Thyroid gland (tissue), 4 donors: ENCODE results near the gene WNT9B. TPM values are rescaled to one million over a fixed set of nuclear protein-coding genes. Genes with fewer than 3 reads are reported as not detected.

Experiments
- DNase-seq, 2 donors: peaks; one replicate each; pipeline ENCODE4 v3.0.0-alpha.2; 2019
- H3K27ac ChIP-seq, 3 donors: fragments of 200-600 bp; sonication (generic); 1 replicate in 2 of 3; 2 replicates in 1 of 3; pipeline ENCODE4 v1.5.1; 2016 to 2019; ENCODE audit warnings: mild to moderate bottlenecking in 1 of 3, moderate library complexity in 1 of 3
- H3K27me3 ChIP-seq: fragments of 200-600 bp; sonication (generic); one replicate; pipeline ENCODE4 v1.5.1; 2019
- H3K36me3 ChIP-seq, 2 donors: fragments of 200-600 bp; sonication (generic); one replicate each; pipeline ENCODE4 v1.5.1; 2016 to 2019
- H3K4me1 ChIP-seq, 2 donors: fragments of 200-600 bp; sonication (generic); one replicate each; pipeline ENCODE4 v1.5.1; 2017 to 2019
- H3K4me3 ChIP-seq, 3 donors: fragments of 200-600 bp; sonication (generic); replicated peaks in 1 of 3; 1 replicate in 2 of 3; 2 replicates in 1 of 3; pipeline ENCODE4 v1.5.1; 2016; ENCODE audit warnings: mild to moderate bottlenecking in 1 of 3
- H3K9me3 ChIP-seq: fragments of 200-600 bp; sonication (generic); one replicate; pipeline ENCODE4 v1.5.1; 2017
- CTCF ChIP-seq, 6 experiments: fragments of 200-600 bp in 3 of 6; fragments of 450-650 bp in 3 of 6; sonication (generic) in 3 of 6; IDR thresholded peaks; one replicate each; pipeline ENCODE4 v1.5.1; 2016 to 2019; ENCODE audit warnings: antibody characterized with exemption in 6 of 6, mild to moderate bottlenecking in 2 of 6, inconsistent platforms in 1 of 6, moderate library complexity in 1 of 6
- POLR2A ChIP-seq, 2 donors: fragments of 450-650 bp; IDR thresholded peaks; one replicate each; pipeline ENCODE4 v1.6.1; 2017; ENCODE audit warnings: antibody characterized with exemption in 2 of 2, mild to moderate bottlenecking in 2 of 2, moderate library complexity in 1 of 2
- WGBS, 2 donors: methylation state at CpG; one replicate each; pipeline ENCODE4 v1.1.5; 2017; 5-methylcytosine and 5-hydroxymethylcytosine counted together
- intact Hi-C: fragments of 100-400 bp; cut with DNase I; formaldehyde crosslinking; loops from one replicate; pipeline ENCODE4 v1.15.1; 2023
- total RNA-seq, 4 donors: library from RNA; depleted of rRNA; stranded (reverse); fragments of >200 nt; gene quantifications; one replicate each; pipeline ENCODE4 v1.2.3, GENCODE V29; 2016

The WNT9B gene
- total RNA-seq, 4 donors from 2014 or later = 1.2 TPM; not detected in 3

- DNase-seq = no peak
- H3K36me3 ChIP-seq = no peaks in the 10 kb centered on the region
- no peaks in the 10 kb centered on the region for H3K4me1 ChIP-seq
- H3K27me3 ChIP-seq = no peaks in the 10 kb centered on the region
- H3K27ac ChIP-seq = no peak overlapping the region
- intact Hi-C loops = no loop called here
- no peak for TF ChIP-seq POLR2A (IDR thresholded peaks at IDR 0.05)
- TF ChIP-seq CTCF (IDR thresholded peaks at IDR 0.05) = no peak
- H3K9me3 ChIP-seq = no peaks in the 10 kb centered on the region
- WGBS, 2 donors = 51 to 76% methylated on average over 12 of the region's 14 CpGs
- H3K4me3 ChIP-seq = no peak overlapping the region
These were observed 56.8 kb downstream of the WNT9B start for GRCh38 chr17:46908068-46908737.

DNA sequence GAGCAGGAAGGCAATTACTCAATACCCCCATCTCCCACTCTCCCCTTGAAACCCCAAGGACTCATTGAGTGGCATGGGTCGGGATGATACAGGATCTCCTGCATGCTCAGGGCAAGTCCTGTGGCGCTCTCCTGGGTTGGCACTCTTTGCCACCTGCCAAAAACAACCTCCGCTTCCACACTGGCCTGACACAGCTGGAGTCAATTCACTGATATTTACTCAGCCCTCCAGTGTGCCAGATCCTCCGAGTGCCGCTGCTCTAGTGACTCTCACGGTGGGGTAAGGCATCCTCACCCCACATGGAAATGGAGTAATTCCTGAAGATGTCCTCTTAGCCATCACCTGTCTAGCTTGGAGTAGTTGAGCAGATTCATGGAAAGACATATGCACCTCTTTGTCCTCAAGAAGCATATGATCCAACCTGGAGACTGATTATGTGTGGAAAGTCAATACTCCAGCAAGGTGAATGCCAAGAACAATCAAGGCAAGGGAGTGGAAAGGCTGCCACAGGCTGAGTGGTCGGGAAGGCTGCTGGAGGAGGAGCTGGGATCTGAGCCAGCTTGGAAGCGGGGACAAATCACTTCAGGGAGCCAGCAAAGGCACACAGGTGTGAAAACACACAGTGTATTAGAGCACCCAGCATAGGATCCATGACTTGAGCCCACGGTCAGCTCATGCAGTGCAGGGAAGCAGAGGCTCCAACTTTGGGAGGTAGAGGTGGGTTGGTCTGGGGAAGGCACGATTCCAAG is 59.0 kb downstream of the WNT9B start:
- TF ChIP-seq POLR2A (IDR thresholded peaks at IDR 0.05) (no peak), CTCF (IDR thresholded peaks at IDR 0.05) (no peak)
- WGBS, 2 donors = 65 to 71% methylated on average over 9 of the region's 10 CpGs

GRCh38 chr17:46911311-46911710 is 59.9 kb downstream of the WNT9B start:
- Histone ChIP-seq H3K36me3 (no peaks in the 10 kb centered on the region), H3K4me1 (no peaks in the 10 kb centered on the region), H3K27ac (no peak overlapping the region), H3K27me3 (no peaks in the 10 kb centered on the region), H3K9me3 (no peaks in the 10 kb centered on the region), H3K4me3 (no peak overlapping the region)
- intact Hi-C loops = no loop called here
- no peak for TF ChIP-seq CTCF (IDR thresholded peaks at IDR 0.05)
- TF ChIP-seq POLR2A (IDR thresholded peaks at IDR 0.05) = no peak
- DNase-seq = no peak
- WGBS, 2 donors = 84 to 92% methylated on average over 3 of the region's 3 CpGs

More for the DNA sequence above, 59.0 kb downstream of the WNT9B start:
- H3K4me1 ChIP-seq = no peaks in the 10 kb centered on the region
- H3K27me3 ChIP-seq = no peaks in the 10 kb centered on the region
- H3K27ac ChIP-seq = no peak overlapping the region
- no peak for DNase-seq
- intact Hi-C loops = no loop called here
- no peak overlapping the region for H3K4me3 ChIP-seq
- no peaks in the 10 kb centered on the region for H3K36me3 ChIP-seq
- H3K9me3 ChIP-seq = no peaks in the 10 kb centered on the region

- WGBS, 2 donors = 0 to 47% methylated on average over 1 of the region's 1 CpG
- Histone ChIP-seq H3K36me3 (no peaks in the 10 kb centered on the region), H3K27ac (no peak overlapping the region), H3K9me3 (no peaks in the 10 kb centered on the region), H3K4me1 (no peaks in the 10 kb centered on the region), H3K27me3 (no peaks in the 10 kb centered on the region), H3K4me3 (no peak overlapping the region)
- intact Hi-C loops = no loop called here
- DNase-seq = no peak
- no peak for TF ChIP-seq POLR2A (IDR thresholded peaks at IDR 0.05)
These were observed 64.2 kb downstream of the WNT9B start for GRCh38 chr17:46915596-46915995.

DNA sequence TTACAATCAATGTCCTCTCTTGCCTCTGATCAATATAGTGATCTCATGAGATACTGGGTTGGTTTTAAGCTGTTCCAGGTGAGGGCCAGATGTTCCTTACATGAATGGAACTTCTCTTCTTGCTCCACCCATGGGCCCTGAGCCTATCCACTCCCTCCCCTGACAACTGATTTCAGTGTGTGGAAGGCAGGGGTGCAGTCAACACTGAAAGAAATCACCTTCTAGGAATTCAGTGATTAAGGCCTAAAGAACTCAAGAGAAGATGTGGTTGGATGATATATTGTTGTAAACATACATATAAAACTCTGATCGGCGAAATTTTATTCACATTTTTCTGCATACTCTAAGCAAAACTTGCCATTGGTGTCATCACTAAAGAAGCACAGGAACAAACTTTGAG is 64.8 kb downstream of the WNT9B start:
- TF ChIP-seq POLR2A (IDR thresholded peaks at IDR 0.05) = no peak
- TF ChIP-seq CTCF (IDR thresholded peaks at IDR 0.05) = no peak
- no peaks in the 10 kb centered on the region for H3K9me3 ChIP-seq
- H3K4me1 ChIP-seq = no peaks in the 10 kb centered on the region
- WGBS, 2 donors = 93 to 94% methylated on average over 2 of the region's 2 CpGs
- H3K27ac ChIP-seq = no peak overlapping the region
- no peaks in the 10 kb centered on the region for H3K36me3 ChIP-seq
- no peak overlapping the region for H3K4me3 ChIP-seq
- no peak for DNase-seq
- no peaks in the 10 kb centered on the region for H3K27me3 ChIP-seq
- intact Hi-C loops = no loop called here
